ENCODE measurements around the gene ASPA.
"Not testable (repeated sequence)": the region's sequence is repeated elsewhere in the genome, so short reads cannot be mapped to it uniquely, and the experiment has no call there.

The ASPA gene

DNA sequence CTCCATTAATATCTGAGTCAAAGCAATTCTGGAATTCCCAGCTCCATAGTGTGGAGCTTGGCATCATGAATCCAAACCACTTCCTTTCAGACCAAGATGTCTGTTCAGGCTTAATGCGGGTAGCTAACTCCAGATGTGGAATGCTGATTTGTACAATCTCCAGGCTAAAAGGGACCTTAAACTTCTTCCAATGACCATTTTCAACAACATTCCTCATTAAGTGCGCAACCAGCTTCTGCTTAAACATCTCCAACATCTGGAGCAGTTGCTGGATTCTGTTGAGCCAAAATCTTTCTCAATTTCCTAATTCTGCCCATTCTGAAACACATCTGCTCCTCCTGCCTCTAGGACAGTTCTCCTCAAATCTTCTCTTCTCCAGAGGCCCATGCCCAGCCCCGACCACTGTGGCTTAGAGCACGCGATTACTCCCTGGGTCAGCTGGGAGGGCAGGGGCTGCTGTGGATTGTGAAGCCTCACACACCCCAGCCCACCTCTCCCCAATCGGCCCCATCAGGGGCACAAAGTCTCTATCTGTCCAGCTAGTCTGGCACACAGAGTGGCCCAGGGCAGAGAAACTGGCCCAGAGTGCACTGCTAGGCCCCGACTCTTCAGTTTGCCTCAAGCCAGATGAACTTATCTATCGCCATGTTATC, 36.2 kb downstream of the ASPA start:
- no peak for DNase-seq (ENCODE audit: low read depth, low spot score)
- POLR2A ChIA-PET, result no interaction called here
- no peak overlapping the region for H3K4me3 ChIP-seq (ENCODE audit: low read depth, low read length)
- CTCF ChIA-PET, result no interaction called here
- no peak for TF ChIP-seq CTCF (IDR thresholded peaks at IDR 0.05; ENCODE audit: insufficient read depth, low read length, missing control alignments)

GRCh38 chr17:3512505-3513171, 36.8 kb downstream of the ASPA start:
- no peak overlapping the region for H3K4me3 ChIP-seq (ENCODE audit: low read depth, low read length)
- ChIA-PET CTCF (no interaction called here), POLR2A (no interaction called here)
- peak; percentile 4 for DNase-seq (ENCODE audit: low read depth, low spot score)
- no peak for TF ChIP-seq CTCF (IDR thresholded peaks at IDR 0.05; ENCODE audit: insufficient read depth, low read length, missing control alignments)

DNA sequence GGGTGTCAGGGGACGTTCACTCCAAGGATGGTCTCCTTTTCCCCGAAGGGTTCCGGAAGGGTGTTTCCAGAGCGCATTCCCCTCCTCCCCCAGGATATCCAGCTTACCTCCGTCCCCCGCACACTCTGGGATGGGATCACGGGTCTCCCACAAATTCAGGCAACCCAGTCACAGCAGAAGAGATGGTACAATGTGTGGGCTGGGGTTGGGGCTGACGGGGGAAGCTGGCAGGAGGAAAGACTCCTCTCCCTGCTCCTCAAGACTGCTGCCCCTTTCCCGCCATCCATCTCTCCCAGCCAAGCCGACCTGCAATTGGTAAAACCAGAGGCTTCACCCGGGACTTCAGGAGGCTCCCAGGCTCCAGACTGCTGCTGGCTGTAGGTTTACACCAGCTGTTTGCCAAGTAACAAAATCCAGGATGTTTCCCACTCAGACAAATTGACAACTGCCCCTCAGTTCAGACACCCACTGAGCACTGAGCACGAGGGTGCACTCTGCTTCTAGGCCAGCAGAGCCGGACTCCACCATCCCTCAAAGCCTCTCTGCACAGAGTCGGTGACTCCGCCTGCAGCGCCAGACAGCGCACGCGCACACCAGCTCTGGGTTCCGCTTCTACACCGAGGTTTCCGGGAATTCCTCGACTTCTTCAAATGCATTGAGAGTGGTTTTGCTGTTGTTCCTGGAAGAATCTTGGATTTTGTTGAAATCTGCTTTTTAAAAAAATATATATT, 37.7 kb downstream of the ASPA start:
- CTCF ChIA-PET, result no interaction called here
- H3K4me3 ChIP-seq (ENCODE audit: low read depth, low read length), result no peak overlapping the region
- TF ChIP-seq CTCF (IDR thresholded peaks at IDR 0.05; ENCODE audit: insufficient read depth, low read length, missing control alignments), result no peak
- DNase-seq (ENCODE audit: low read depth, low spot score), result no peak
- POLR2A ChIA-PET, result no interaction called here

DNA sequence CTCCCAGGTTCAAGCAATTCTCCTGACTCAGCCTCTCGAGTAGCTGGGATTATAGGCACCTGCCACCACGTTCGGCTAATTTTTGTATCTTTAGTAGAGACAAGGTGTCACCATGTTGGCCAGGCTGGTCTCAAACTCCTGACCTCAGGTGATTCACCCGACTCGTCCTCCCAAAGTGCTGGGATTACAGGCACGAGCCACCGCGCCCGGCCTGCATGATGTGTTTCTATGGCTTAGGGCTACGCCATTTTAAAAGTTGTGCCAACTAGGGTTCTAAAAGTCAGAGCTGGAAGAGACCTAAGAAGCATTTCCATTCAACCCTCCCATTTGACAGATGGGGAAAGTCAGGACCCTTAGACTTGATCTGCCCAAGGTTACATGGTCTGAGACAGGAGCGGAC, 38.4 kb downstream of the ASPA start:
- DNase-seq (ENCODE audit: low read depth, low spot score); H3K4me3 ChIP-seq (ENCODE audit: low read depth, low read length); CTCF ChIA-PET; POLR2A ChIA-PET: not testable (repeated sequence)

DNA sequence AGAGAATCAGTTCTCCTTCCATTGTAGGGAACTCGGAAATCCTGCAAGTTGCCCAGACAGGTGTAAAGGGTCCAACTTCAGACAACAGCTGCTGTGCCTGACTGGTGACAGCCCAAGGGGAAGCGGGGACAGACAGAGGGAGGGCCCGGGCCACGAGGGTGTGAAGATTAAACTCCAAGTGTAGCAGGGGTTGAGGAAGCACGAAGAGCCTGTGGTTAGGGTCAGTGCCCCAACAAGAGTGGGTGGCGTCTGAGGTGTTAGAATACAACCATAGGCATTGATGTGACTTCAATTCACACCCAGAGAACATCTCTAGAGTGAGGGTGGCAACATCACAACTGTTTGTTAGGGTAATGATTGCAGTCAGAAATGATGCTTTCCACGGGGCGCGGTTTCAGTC, 39.1 kb downstream of the ASPA start:
- DNase-seq (ENCODE audit: low read depth, low spot score), result no peak
- no peak overlapping the region for H3K4me3 ChIP-seq (ENCODE audit: low read depth, low read length)
- ChIA-PET POLR2A (no interaction called here), CTCF (no interaction called here)
- no peak for TF ChIP-seq CTCF (IDR thresholded peaks at IDR 0.05; ENCODE audit: insufficient read depth, low read length, missing control alignments)

DNA sequence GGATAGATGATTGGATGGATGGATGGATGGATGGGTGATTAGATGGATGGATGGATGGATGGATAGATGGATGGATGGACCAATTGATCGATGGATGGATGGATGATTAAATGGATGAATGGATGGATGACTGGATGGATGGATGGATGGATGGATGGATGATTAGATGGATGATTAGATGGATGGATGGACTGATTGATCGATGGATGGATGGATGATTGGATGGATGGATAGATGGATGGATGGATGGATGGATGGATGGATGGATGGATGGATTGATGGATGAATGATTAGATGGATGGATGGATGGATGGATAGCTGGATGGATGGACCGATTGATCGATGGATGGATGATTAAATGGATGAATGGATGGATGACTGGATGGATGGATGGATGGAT, 43.7 kb downstream of the ASPA start:
- CTCF ChIA-PET; H3K4me3 ChIP-seq (ENCODE audit: low read depth, low read length); DNase-seq (ENCODE audit: low read depth, low spot score); POLR2A ChIA-PET: not testable (repeated sequence)

GRCh38 chr17:3524024-3524423, 48.2 kb downstream of the ASPA start:
- CTCF ChIA-PET, result no interaction called here
- TF ChIP-seq CTCF (IDR thresholded peaks at IDR 0.05; ENCODE audit: insufficient read depth, low read length, missing control alignments), result no peak
- POLR2A ChIA-PET, result no interaction called here
- no peak overlapping the region for H3K4me3 ChIP-seq (ENCODE audit: low read depth, low read length)
- DNase-seq (ENCODE audit: low read depth, low spot score), result no peak

Measured in AG04449 (cell line).